ENCODE measurements around the gene CORT. TPM values are rescaled to one million over a fixed set of nuclear protein-coding genes. Genes with fewer than 3 reads are reported as not detected.
"Not testable (repeated sequence)": the region's sequence is repeated elsewhere in the genome, so short reads cannot be mapped to it uniquely, and the experiment has no call there.

Gene CORT
- total RNA-seq, 4 donors from 2014 or later: not detected

DNA sequence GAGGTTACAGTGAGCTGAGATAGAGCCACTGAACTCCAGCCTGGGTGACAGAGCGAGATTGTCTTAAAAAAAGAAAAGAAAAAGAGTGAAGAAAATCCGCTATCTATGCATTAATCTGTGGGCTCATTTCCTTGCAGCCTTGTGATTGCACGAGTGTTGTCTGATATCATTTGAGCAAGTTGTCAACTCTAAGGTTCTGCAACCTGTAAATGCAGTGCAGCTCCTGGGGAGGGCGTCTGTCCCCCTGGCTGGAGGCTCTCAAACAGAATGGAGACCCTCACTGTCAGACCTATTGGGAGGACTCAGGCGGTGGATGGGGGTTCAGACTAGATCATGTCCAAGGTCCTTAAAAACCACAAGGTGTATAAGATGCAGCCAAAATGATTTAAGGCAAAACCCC, 6.2 kb downstream of the CORT start:
- TF ChIP-seq, protein P1, sequence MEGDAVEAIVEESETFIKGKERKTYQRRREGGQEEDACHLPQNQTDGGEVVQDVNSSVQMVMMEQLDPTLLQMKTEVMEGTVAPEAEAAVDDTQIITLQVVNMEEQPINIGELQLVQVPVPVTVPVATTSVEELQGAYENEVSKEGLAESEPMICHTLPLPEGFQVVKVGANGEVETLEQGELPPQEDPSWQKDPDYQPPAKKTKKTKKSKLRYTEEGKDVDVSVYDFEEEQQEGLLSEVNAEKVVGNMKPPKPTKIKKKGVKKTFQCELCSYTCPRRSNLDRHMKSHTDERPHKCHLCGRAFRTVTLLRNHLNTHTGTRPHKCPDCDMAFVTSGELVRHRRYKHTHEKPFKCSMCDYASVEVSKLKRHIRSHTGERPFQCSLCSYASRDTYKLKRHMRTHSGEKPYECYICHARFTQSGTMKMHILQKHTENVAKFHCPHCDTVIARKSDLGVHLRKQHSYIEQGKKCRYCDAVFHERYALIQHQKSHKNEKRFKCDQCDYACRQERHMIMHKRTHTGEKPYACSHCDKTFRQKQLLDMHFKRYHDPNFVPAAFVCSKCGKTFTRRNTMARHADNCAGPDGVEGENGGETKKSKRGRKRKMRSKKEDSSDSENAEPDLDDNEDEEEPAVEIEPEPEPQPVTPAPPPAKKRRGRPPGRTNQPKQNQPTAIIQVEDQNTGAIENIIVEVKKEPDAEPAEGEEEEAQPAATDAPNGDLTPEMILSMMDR (IDR thresholded peaks at IDR 0.05): no peak
- TF ChIP-seq POLR2A (IDR thresholded peaks at IDR 0.05): no peak
- 60 to 66% methylated on average over 5 of the region's 5 CpGs for WGBS, 2 donors
- intact Hi-C loops (cut with DNase I; ENCODE audit: low total_unique reads): no loop called here
- H3K4me3 ChIP-seq (ENCODE audit: low read depth, poor library complexity, severe bottlenecking): no peak overlapping the region
- DNase-seq (ENCODE audit: low spot score in 2 of 2): no peak

DNA sequence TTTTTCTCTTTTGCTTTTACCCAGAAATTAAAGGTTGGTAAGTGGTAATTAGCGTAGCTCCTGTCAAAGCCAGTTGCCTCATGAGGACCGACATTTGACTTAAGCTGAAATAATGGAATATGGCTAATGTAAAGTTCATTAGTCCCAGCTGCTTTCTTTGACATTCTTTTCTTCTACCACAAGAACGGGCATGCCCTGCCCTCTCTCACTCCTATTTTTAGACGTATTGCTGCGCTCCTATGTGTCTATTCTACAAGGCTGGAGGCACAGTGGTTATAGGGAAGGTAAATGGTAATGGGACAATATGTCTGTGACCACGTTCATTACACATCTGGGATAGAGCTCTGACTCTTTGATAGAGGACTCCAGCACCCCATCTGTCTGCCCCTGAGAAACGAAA, 6.8 kb downstream of the CORT start:
- no peak for TF ChIP-seq POLR2A (IDR thresholded peaks at IDR 0.05)
- TF ChIP-seq, protein P1 (IDR thresholded peaks at IDR 0.05): no peak
- H3K4me3 ChIP-seq (ENCODE audit: low read depth, poor library complexity, severe bottlenecking): no peak overlapping the region
- intact Hi-C loops (cut with DNase I; ENCODE audit: low total_unique reads): no loop called here
- 37 to 45% methylated on average over 7 of the region's 7 CpGs for WGBS, 2 donors
- no peak for DNase-seq (ENCODE audit: low spot score in 2 of 2)

DNA sequence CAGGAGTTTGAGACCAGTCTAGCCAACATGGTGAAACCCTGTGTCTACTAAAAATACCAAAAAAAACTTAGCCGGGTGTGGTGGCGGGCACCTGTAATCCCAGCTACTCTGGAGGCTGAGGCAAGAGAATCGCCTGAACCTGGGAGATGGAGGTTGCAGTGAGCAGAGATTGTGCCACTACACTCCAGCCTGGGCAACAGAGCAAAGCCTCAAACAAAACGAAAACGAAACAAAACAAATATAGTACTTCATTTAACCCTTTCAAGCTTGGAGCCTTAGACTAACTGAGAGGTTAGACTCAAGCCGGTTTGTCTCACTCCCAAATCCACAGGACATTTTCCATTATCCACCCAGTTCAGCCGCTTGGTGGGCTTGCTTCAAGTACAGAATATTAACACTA, 7.6 kb downstream of the CORT start:
- intact Hi-C loops (cut with DNase I; ENCODE audit: low total_unique reads); DNase-seq (ENCODE audit: low spot score in 2 of 2); H3K4me3 ChIP-seq (ENCODE audit: low read depth, poor library complexity, severe bottlenecking): not testable (repeated sequence)
- WGBS, 2 donors: 49 to 55% methylated on average over 7 of the region's 7 CpGs

DNA sequence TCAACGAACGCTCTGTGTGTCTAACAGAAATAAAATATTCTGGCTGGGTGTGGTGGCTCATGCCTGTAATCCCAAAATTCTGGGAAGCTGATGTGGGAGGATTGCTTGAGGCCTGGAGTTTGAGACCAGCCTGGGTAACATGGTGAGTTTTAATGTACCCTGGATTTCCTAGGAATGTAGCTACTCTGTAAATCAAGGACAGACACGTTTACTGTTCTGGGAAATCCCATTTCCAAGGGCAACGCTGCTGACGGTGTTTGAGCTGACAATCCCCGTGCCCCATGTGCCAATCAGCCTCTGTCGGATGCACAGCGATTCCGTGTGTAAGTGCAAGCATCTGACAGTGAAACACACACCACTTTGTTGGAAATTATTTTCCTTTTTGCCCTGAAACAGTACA, 8.0 kb downstream of the CORT start:
- H3K4me3 ChIP-seq (ENCODE audit: low read depth, poor library complexity, severe bottlenecking): no peak overlapping the region
- no peak for DNase-seq (ENCODE audit: low spot score in 2 of 2)
- no peak for TF ChIP-seq POLR2A (IDR thresholded peaks at IDR 0.05)
- TF ChIP-seq, protein P1 (IDR thresholded peaks at IDR 0.05): no peak
- intact Hi-C loops (cut with DNase I; ENCODE audit: low total_unique reads): no loop called here
- 44 to 45% methylated on average over 9 of the region's 9 CpGs for WGBS, 2 donors

DNA sequence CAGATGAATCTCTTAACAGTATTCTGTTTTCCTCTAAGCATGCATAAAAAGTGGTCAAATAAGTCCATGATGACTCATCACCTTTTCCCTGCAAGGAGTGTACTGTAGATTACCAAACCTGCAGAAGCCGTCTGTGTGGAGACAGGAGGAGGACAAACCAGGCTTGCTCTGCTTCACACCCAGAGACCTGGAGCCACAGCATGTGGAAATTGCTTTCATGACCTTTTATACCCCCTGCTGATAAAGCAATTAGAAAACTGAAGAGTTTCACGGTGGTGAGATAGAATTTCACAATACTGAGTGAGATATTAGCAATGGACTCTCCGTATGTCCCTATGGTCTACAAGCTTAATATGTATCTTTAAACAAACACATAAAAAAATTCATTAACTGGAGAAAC, 9.4 kb downstream of the CORT start:
- no peak for DNase-seq (ENCODE audit: low spot score in 2 of 2)
- no peak for TF ChIP-seq POLR2A (IDR thresholded peaks at IDR 0.05)
- TF ChIP-seq, protein P1 (IDR thresholded peaks at IDR 0.05): no peak
- WGBS, 2 donors: 52 to 56% methylated on average over 3 of the region's 3 CpGs
- no peak overlapping the region for H3K4me3 ChIP-seq (ENCODE audit: low read depth, poor library complexity, severe bottlenecking)
- intact Hi-C loops (cut with DNase I; ENCODE audit: low total_unique reads): no loop called here

DNA sequence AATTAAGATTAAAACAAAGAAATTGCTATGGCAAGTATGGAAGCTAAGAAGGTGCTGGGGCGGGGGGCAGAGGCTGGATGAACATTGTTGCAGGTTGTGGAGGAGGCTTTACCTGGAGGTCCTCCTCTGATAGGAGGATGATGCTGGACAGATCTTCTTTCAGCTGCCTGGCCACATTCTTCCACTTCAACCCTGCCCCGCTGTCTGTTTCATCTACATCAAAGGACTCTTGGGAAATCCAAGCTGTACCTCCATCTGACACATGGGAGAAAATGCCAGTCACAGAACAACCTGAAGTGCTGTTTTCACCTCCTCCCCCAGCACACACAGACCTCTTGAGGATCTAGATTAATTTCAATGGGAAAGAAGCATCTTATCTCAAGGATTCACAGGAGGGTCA, 17.2 kb downstream of the CORT start:
- intact Hi-C loops (cut with DNase I; ENCODE audit: low total_unique reads): no loop called here
- TF ChIP-seq, protein P1 (IDR thresholded peaks at IDR 0.05): no peak
- TF ChIP-seq POLR2A (IDR thresholded peaks at IDR 0.05): no peak
- 87 to 91% methylated on average over 2 of the region's 2 CpGs for WGBS, 2 donors
- no peak for DNase-seq (ENCODE audit: low spot score in 2 of 2)
- no peak overlapping the region for H3K4me3 ChIP-seq (ENCODE audit: low read depth, poor library complexity, severe bottlenecking)
